ENCODE data around the gene UCN3. TPM values are rescaled to one million over a fixed set of nuclear protein-coding genes. Genes with fewer than 3 reads are reported as not detected.

The UCN3 gene
- total RNA-seq, 4 donors from 2014 or later = not detected

DNA sequence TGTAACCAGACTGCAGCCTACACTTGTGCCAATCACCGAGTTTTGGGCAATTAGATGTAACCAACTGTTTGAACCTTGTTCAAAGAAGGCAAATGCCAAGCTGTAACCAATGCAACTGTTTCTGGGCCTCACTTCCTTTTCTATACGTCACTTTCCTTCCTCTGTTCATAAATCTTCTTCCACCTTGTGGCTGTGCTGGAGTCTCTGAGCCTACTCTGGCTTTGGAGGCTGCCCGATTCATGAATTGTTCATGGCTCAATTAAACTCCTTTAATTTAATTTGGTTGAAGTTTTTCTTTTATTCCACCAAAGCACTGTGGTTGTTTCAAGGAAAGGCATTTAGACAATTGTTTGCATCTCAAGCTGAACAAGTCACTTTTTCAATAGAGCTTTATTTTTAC lies 43.5 kb upstream of the UCN3 start:
- no peaks in the 10 kb centered on the region for H3K27me3 ChIP-seq
- H3K4me3 ChIP-seq (replicated peaks in 1 of 3) = no peak overlapping the region
- DNase-seq = no peak
- intact Hi-C loops (cut with DNase I) = no loop called here
- no peak for TF ChIP-seq POLR2A (IDR thresholded peaks at IDR 0.05)
- no peaks in the 10 kb centered on the region for H3K36me3 ChIP-seq
- H3K4me1 ChIP-seq = no peaks in the 10 kb centered on the region
- no peaks in the 10 kb centered on the region for H3K9me3 ChIP-seq
- WGBS, 2 donors = 81 to 87% methylated on average over 3 of the region's 3 CpGs
- no peak overlapping the region for H3K27ac ChIP-seq

DNA sequence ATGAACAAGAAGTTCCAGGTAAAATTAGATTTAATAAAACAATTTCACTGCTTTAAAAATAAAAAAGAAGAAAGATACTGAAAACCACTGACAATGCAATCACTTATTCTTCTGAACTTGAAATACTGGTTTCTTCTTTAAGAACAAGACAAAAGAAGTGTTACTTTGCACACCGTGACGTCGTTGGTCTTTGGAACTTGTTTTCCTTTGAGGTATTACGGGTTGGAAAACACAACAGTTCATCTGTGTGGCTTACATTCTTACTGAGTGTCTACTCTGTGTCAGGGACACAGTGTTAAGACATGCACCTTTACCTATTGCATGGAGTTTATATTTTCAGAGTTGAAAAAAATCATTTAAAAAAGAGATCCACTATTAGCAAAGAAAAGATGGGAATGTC lies 41.3 kb upstream of the UCN3 start:
- Histone ChIP-seq H3K27me3 (no peaks in the 10 kb centered on the region), H3K36me3 (no peaks in the 10 kb centered on the region), H3K4me1 (no peaks in the 10 kb centered on the region), H3K4me3 (replicated peaks in 1 of 3) (no peak overlapping the region), H3K27ac (no peak overlapping the region), H3K9me3 (no peaks in the 10 kb centered on the region)
- TF ChIP-seq, protein P1, sequence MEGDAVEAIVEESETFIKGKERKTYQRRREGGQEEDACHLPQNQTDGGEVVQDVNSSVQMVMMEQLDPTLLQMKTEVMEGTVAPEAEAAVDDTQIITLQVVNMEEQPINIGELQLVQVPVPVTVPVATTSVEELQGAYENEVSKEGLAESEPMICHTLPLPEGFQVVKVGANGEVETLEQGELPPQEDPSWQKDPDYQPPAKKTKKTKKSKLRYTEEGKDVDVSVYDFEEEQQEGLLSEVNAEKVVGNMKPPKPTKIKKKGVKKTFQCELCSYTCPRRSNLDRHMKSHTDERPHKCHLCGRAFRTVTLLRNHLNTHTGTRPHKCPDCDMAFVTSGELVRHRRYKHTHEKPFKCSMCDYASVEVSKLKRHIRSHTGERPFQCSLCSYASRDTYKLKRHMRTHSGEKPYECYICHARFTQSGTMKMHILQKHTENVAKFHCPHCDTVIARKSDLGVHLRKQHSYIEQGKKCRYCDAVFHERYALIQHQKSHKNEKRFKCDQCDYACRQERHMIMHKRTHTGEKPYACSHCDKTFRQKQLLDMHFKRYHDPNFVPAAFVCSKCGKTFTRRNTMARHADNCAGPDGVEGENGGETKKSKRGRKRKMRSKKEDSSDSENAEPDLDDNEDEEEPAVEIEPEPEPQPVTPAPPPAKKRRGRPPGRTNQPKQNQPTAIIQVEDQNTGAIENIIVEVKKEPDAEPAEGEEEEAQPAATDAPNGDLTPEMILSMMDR (IDR thresholded peaks at IDR 0.05) = no peak
- no peak for TF ChIP-seq POLR2A (IDR thresholded peaks at IDR 0.05)
- intact Hi-C loops (cut with DNase I) = no loop called here
- DNase-seq = no peak
- WGBS, 2 donors = 37 to 51% methylated on average over 4 of the region's 4 CpGs

DNA sequence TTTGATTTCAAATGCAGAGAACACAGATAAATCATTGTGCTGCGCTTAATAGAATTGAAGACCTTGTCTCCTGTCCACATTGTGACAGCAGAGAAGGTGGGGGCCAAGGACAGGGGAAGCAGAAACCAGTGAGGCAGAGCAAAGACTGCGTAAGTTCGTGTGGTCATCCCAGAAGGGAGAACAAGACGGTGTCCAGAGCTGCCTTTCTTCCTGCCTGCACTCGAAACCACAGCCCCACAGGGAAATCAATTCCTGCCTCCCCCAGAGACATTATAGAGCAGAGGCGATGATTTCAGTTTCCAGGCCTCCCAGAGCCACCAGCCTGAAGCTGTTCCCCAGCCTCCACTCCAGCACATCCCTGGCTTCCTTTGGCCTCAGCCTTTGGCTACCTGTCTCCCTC lies 39.7 kb upstream of the UCN3 start:
- no peaks in the 10 kb centered on the region for H3K9me3 ChIP-seq
- no peaks in the 10 kb centered on the region for H3K36me3 ChIP-seq
- 73 to 78% methylated on average over 6 of the region's 6 CpGs for WGBS, 2 donors
- no peaks in the 10 kb centered on the region for H3K27me3 ChIP-seq
- intact Hi-C loops (cut with DNase I) = no loop called here
- H3K4me3 ChIP-seq (replicated peaks in 1 of 3) = no peak overlapping the region
- TF ChIP-seq, protein P1 (IDR thresholded peaks at IDR 0.05) = no peak
- no peak for TF ChIP-seq POLR2A (IDR thresholded peaks at IDR 0.05)
- no peak for DNase-seq
- H3K4me1 ChIP-seq = no peaks in the 10 kb centered on the region
- H3K27ac ChIP-seq = no peak overlapping the region

DNA sequence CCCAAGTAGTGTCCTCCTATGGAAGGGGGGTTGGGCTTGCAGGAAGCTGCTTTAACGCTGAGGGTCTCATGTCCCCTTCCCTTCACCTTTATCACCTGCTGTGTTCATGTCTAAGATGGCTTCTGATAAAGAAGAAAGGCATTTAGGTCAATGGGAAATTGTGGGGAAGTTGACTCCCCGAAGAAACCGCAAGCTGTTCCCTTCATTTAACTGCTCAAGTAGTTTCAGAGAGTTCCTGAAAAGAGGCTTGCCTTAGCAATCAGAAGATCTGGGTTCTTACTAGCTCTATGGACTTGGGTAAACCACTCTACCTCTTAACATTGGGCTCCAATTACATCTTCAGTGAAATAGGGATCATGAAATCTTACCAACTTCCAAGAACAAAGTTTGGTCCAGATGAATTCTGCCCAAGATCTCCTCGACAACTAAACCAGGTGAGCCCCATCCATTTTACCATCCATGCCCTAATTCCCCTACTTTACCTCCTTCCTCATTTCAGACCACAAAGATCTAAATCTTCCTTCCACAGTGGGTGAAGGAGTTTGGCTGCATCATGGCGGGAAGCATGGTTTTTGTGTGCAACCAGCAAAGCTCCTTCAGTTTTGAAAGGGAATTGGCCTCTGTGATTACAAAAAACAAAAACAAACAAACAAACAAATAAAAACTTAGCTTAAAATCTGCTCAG lies 30.4 kb upstream of the UCN3 start:
- 82 to 87% methylated on average over 5 of the region's 5 CpGs for WGBS, 2 donors
- intact Hi-C loops (cut with DNase I) = no loop called here
- no peak for TF ChIP-seq POLR2A (IDR thresholded peaks at IDR 0.05)
- TF ChIP-seq, protein P1 (IDR thresholded peaks at IDR 0.05) = no peak
- H3K4me3 ChIP-seq (replicated peaks in 1 of 3) = no peak overlapping the region
- H3K4me1 ChIP-seq = no peaks in the 10 kb centered on the region
- no peaks in the 10 kb centered on the region for H3K9me3 ChIP-seq
- no peak for DNase-seq
- no peaks in the 10 kb centered on the region for H3K36me3 ChIP-seq
- H3K27ac ChIP-seq = no peak overlapping the region
- H3K27me3 ChIP-seq = no peaks in the 10 kb centered on the region

DNA sequence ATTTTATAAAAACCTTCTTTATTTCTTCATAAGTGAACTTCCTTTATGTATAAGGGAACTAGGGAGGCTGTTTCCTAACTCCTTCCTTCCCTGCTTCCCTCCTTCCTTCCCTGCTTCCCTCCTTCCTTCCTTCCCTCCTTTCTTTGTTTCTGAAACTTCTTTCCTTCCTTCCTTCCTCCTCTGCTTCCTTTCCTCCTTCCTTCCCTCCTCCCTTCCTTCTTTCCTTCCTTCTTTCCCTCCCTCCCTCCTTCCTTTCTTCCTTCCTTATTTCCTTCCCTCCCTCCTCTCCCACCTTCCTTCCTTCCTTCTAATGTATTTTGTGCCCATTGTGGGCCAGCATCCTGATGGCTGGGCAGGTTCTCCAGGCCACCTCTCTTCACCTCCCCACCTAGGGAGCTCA lies 26.8 kb upstream of the UCN3 start:
- intact Hi-C loops (cut with DNase I) = no loop called here
- Histone ChIP-seq H3K27me3 (no peaks in the 10 kb centered on the region), H3K4me1 (no peaks in the 10 kb centered on the region), H3K36me3 (no peaks in the 10 kb centered on the region), H3K4me3 (replicated peaks in 1 of 3) (no peak overlapping the region), H3K9me3 (no peaks in the 10 kb centered on the region), H3K27ac (no peak overlapping the region)
- TF ChIP-seq, protein P1 (IDR thresholded peaks at IDR 0.05) = no peak
- TF ChIP-seq POLR2A (IDR thresholded peaks at IDR 0.05) = no peak
- no peak for DNase-seq
